ENCODE data around the gene DSCAM. TPM values are rescaled to one million over a fixed set of nuclear protein-coding genes. Genes with fewer than 3 reads are reported as not detected.
"Not testable (repeated sequence)": the region's sequence is repeated elsewhere in the genome, so short reads cannot be mapped to it uniquely, and the experiment has no call there.

The DSCAM gene
- total RNA-seq, 1 experiment from 2014 or later: 0.33 TPM

- TF ChIP-seq, protein P1, sequence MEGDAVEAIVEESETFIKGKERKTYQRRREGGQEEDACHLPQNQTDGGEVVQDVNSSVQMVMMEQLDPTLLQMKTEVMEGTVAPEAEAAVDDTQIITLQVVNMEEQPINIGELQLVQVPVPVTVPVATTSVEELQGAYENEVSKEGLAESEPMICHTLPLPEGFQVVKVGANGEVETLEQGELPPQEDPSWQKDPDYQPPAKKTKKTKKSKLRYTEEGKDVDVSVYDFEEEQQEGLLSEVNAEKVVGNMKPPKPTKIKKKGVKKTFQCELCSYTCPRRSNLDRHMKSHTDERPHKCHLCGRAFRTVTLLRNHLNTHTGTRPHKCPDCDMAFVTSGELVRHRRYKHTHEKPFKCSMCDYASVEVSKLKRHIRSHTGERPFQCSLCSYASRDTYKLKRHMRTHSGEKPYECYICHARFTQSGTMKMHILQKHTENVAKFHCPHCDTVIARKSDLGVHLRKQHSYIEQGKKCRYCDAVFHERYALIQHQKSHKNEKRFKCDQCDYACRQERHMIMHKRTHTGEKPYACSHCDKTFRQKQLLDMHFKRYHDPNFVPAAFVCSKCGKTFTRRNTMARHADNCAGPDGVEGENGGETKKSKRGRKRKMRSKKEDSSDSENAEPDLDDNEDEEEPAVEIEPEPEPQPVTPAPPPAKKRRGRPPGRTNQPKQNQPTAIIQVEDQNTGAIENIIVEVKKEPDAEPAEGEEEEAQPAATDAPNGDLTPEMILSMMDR (IDR thresholded peaks at IDR 0.05; ENCODE audit: unreplicated experiment): no peak
- ChIA-PET CTCF (interaction anchor here (0.6 kb wide), 1 partner anchor 55 kb away, joined by 3 read pairs; no protein-coding TSS in a partner anchor), POLR2A (no interaction called here)
- no TSS peak for BruUV-seq (replicated peaks)
- intact Hi-C loops (cut with micrococcal nuclease): no loop called here
- peaks cover 9% of the 10 kb centered on the region for H3K9me3 Mint-ChIP-seq (ENCODE audit: unreplicated experiment)
- H3K36me3 Mint-ChIP-seq (ENCODE audit: insufficient read depth, unreplicated experiment): no peaks in the 10 kb centered on the region
- no peak overlapping the region for H3K4me3 Mint-ChIP-seq (ENCODE audit: unreplicated experiment)
- DNase-seq (ENCODE audit: unreplicated experiment): no peak
- H3K4me1 Mint-ChIP-seq (ENCODE audit: insufficient read depth, unreplicated experiment): no peaks in the 10 kb centered on the region
- no peaks in the 10 kb centered on the region for H3K27me3 Mint-ChIP-seq (ENCODE audit: insufficient read depth, unreplicated experiment)
- no peak overlapping the region for H3K27ac Mint-ChIP-seq (ENCODE audit: low read depth, unreplicated experiment)
Measured at GRCh38 chr21:40187946-40188654, 658.9 kb downstream of the DSCAM start.

DNA sequence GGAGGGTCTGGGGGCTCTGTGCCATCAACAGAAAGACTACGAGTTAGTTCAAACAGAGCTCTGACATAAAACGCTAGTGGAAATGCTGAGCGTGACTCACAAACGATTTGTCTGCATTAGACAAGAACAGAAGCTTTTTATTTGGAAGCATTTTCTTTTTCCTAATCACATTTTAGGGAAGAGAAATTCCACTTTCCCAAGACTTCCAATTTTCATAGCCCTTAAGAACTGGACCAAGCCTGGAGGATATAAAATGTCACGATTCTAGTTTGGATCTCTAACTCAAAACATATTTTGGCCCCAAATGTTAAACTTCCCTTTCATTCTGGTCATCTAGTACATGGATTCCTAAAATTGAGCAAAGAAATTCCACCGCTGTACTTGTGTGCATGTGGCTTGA is 659.7 kb downstream of the DSCAM start:
- POLR2A ChIA-PET: no interaction called here
- Mint-ChIP-seq H3K4me3 (ENCODE audit: unreplicated experiment) (no peak overlapping the region), H3K36me3 (ENCODE audit: insufficient read depth, unreplicated experiment) (no peaks in the 10 kb centered on the region), H3K27me3 (ENCODE audit: insufficient read depth, unreplicated experiment) (no peaks in the 10 kb centered on the region), H3K27ac (ENCODE audit: low read depth, unreplicated experiment) (no peak overlapping the region), H3K4me1 (ENCODE audit: insufficient read depth, unreplicated experiment) (no peaks in the 10 kb centered on the region), H3K9me3 (ENCODE audit: unreplicated experiment) (peaks cover 1% of the 10 kb centered on the region)
- TF ChIP-seq, protein P1 (IDR thresholded peaks at IDR 0.05; ENCODE audit: unreplicated experiment): no peak
- DNase-seq (ENCODE audit: unreplicated experiment): no peak
- CTCF ChIA-PET: interaction anchor here (0.6 kb wide), 1 partner anchor 9 kb away, joined by 4 read pairs; no protein-coding TSS in a partner anchor
- intact Hi-C loops (cut with micrococcal nuclease): no loop called here
- BruUV-seq (replicated peaks): no TSS peak

- no peaks in the 10 kb centered on the region for H3K27me3 Mint-ChIP-seq (ENCODE audit: insufficient read depth, unreplicated experiment)
- H3K27ac Mint-ChIP-seq (ENCODE audit: low read depth, unreplicated experiment): no peak overlapping the region
- no peak for DNase-seq (ENCODE audit: unreplicated experiment)
- CTCF ChIA-PET: interaction anchor here (0.5 kb wide), 1 partner anchor 175 kb away, joined by 5 read pairs; no protein-coding TSS in a partner anchor
- TF ChIP-seq, protein P1 (IDR thresholded peaks at IDR 0.05; ENCODE audit: unreplicated experiment): no peak
- POLR2A ChIA-PET: no interaction called here
- H3K4me1 Mint-ChIP-seq (ENCODE audit: insufficient read depth, unreplicated experiment): no peaks in the 10 kb centered on the region
- intact Hi-C loops (cut with micrococcal nuclease): no loop called here
- H3K4me3 Mint-ChIP-seq (ENCODE audit: unreplicated experiment): no peak overlapping the region
- H3K36me3 Mint-ChIP-seq (ENCODE audit: insufficient read depth, unreplicated experiment): no peaks in the 10 kb centered on the region
- H3K9me3 Mint-ChIP-seq (ENCODE audit: unreplicated experiment): peaks cover 8% of the 10 kb centered on the region
- BruUV-seq (replicated peaks): no TSS peak
Measured at GRCh38 chr21:40186045-40186444, 660.9 kb downstream of the DSCAM start.

- TF ChIP-seq, protein P1 (IDR thresholded peaks at IDR 0.05; ENCODE audit: unreplicated experiment): no peak
- H3K27me3 Mint-ChIP-seq (ENCODE audit: insufficient read depth, unreplicated experiment): no peaks in the 10 kb centered on the region
- CTCF ChIA-PET: no interaction called here
- H3K27ac Mint-ChIP-seq (ENCODE audit: low read depth, unreplicated experiment): no peak overlapping the region
- no peak overlapping the region for H3K4me3 Mint-ChIP-seq (ENCODE audit: unreplicated experiment)
- H3K9me3 Mint-ChIP-seq (ENCODE audit: unreplicated experiment): peaks cover 8% of the 10 kb centered on the region
- POLR2A ChIA-PET: no interaction called here
- DNase-seq (ENCODE audit: unreplicated experiment): no peak
- H3K4me1 Mint-ChIP-seq (ENCODE audit: insufficient read depth, unreplicated experiment): no peaks in the 10 kb centered on the region
- intact Hi-C loops (cut with micrococcal nuclease): no loop called here
- BruUV-seq (replicated peaks): no TSS peak
- H3K36me3 Mint-ChIP-seq (ENCODE audit: insufficient read depth, unreplicated experiment): no peaks in the 10 kb centered on the region
Measured at GRCh38 chr21:40185208-40185607, 661.8 kb downstream of the DSCAM start.

GRCh38 chr21:40182491-40182890 is 664.5 kb downstream of the DSCAM start:
- intact Hi-C loops (cut with micrococcal nuclease); POLR2A ChIA-PET; DNase-seq (ENCODE audit: unreplicated experiment); H3K27ac Mint-ChIP-seq (ENCODE audit: low read depth, unreplicated experiment); H3K9me3 Mint-ChIP-seq (ENCODE audit: unreplicated experiment); H3K27me3 Mint-ChIP-seq (ENCODE audit: insufficient read depth, unreplicated experiment); H3K36me3 Mint-ChIP-seq (ENCODE audit: insufficient read depth, unreplicated experiment); H3K4me1 Mint-ChIP-seq (ENCODE audit: insufficient read depth, unreplicated experiment); CTCF ChIA-PET; BruUV-seq (replicated peaks); H3K4me3 Mint-ChIP-seq (ENCODE audit: unreplicated experiment): not testable (repeated sequence)

Data from MCF 10A (cell line).